ENCODE data around the gene KRTAP27-1. TPM values are rescaled to one million over a fixed set of nuclear protein-coding genes. Genes with fewer than 3 reads are reported as not detected.

The KRTAP27-1 gene
- total RNA-seq, 4 donors from 2014 or later, result not detected

DNA sequence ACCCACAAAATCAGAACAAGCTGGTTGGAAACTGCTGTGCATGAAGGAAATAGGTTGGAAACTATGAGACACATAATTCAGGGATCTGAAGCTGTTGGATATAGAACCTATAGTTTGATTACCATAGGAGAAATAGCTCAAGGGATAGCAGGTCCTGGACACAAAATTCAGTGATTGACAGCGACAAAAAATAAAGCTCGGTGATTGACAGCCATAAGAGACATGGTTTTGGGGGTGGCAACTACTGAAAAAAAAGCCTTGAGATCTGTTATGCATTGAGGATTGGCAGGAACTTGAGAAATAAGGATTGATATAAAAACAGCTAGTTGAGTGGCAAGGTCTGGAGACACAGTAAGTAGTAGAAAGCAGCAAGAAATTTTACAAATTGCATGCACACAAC is 48.3 kb downstream of the KRTAP27-1 start, which contains the start of gene KRTAP25-1:
Gene KRTAP25-1, minus strand, starts transcription at position 300 of the 400 bp plus-strand sequence. Its CDS starts 24 bp downstream, at position 276.
- no peak for TF ChIP-seq CTCF (IDR thresholded peaks at IDR 0.05; ENCODE audit: low read depth)

Small RNA genes within 50 kb of the gene (small RNA-seq; reads per million reads assigned to genes)
- gene KRTAP23-1 (not detected), gene MIR4327 (not detected)

Other genes with a start within 250 kb of the KRTAP27-1 start
- gene CLDN17, start 170.9 kb downstream of the KRTAP27-1 start, total RNA-seq, result not detected
- gene CLDN8, start 121.6 kb downstream of the KRTAP27-1 start, total RNA-seq, result under 1 TPM in 1 of 4 donors, not detected in 3; 0.33 TPM
- gene KRTAP24-1, start 54.7 kb downstream of the KRTAP27-1 start, total RNA-seq, result not detected
- gene KRTAP25-1, start 48.2 kb downstream of the KRTAP27-1 start, total RNA-seq, result not detected
- not detected for gene KRTAP26-1, start 17.4 kb downstream of the KRTAP27-1 start, total RNA-seq
- gene KRTAP23-1, start 10.9 kb upstream of the KRTAP27-1 start, total RNA-seq, result not detected
- gene KRTAP13-2, start 34.6 kb upstream of the KRTAP27-1 start, total RNA-seq, result not detected
- gene KRTAP13-1, start 58.3 kb upstream of the KRTAP27-1 start, total RNA-seq, result not detected
- not detected for gene KRTAP13-3, start 88.2 kb upstream of the KRTAP27-1 start, total RNA-seq
- gene KRTAP13-4, start 92.5 kb upstream of the KRTAP27-1 start, total RNA-seq, result not detected
- gene KRTAP15-1, start 102.6 kb upstream of the KRTAP27-1 start, total RNA-seq, result not detected
- gene KRTAP19-1, start 142.7 kb upstream of the KRTAP27-1 start, total RNA-seq, result not detected
- not detected for gene KRTAP19-2, start 149.7 kb upstream of the KRTAP27-1 start, total RNA-seq
- gene KRTAP19-3, start 154.3 kb upstream of the KRTAP27-1 start, total RNA-seq, result not detected
- gene KRTAP19-4, start 159.5 kb upstream of the KRTAP27-1 start, total RNA-seq, result not detected
- not detected for gene KRTAP19-5, start 164.4 kb upstream of the KRTAP27-1 start, total RNA-seq
- gene KRTAP19-6, start 204.2 kb upstream of the KRTAP27-1 start, total RNA-seq, result not detected
- not detected for gene KRTAP19-7, start 223.6 kb upstream of the KRTAP27-1 start, total RNA-seq

Data from subcutaneous adipose tissue (tissue), 4 donors.